ENCODE data around the gene LRP1B.
"Not testable (repeated sequence)": the region's sequence is repeated elsewhere in the genome, so short reads cannot be mapped to it uniquely, and the experiment has no call there.

LRP1B gene

GRCh38 chr2:141301551-141301950 lies 829.3 kb downstream of the LRP1B start:
- no peak for DNase-seq (ENCODE audit: low spot score)

GRCh38 chr2:141280037-141280436 lies 850.8 kb downstream of the LRP1B start:
- no peak for DNase-seq (ENCODE audit: low spot score)

GRCh38 chr2:141271346-141271745 lies 859.5 kb downstream of the LRP1B start:
- no peak for DNase-seq (ENCODE audit: low spot score)

- no peak for DNase-seq (ENCODE audit: low spot score)
Observed at GRCh38 chr2:141264848-141265247, 866.0 kb downstream of the LRP1B start.

GRCh38 chr2:141260911-141261310 lies 869.9 kb downstream of the LRP1B start:
- DNase-seq (ENCODE audit: low spot score), result no peak

GRCh38 chr2:141259683-141260082 lies 871.1 kb downstream of the LRP1B start:
- DNase-seq (ENCODE audit: low spot score), result no peak

GRCh38 chr2:141242008-141242407 lies 888.8 kb downstream of the LRP1B start:
- DNase-seq (ENCODE audit: low spot score), result no peak

- no peak for DNase-seq (ENCODE audit: low spot score)
Observed at GRCh38 chr2:141226560-141226959, 904.3 kb downstream of the LRP1B start.

- DNase-seq (ENCODE audit: low spot score), result no peak
Observed at GRCh38 chr2:141207036-141207385, 923.8 kb downstream of the LRP1B start.

GRCh38 chr2:141201016-141201565 lies 929.7 kb downstream of the LRP1B start:
- no peak for DNase-seq (ENCODE audit: low spot score)

GRCh38 chr2:141200191-141200590 lies 930.6 kb downstream of the LRP1B start:
- DNase-seq (ENCODE audit: low spot score), result no peak

- DNase-seq (ENCODE audit: low spot score), result no peak
Observed at GRCh38 chr2:141199711-141200110, 931.1 kb downstream of the LRP1B start.

- DNase-seq (ENCODE audit: low spot score), result no peak
Observed at GRCh38 chr2:141195087-141195486, 935.7 kb downstream of the LRP1B start.

GRCh38 chr2:141187075-141187439 lies 943.8 kb downstream of the LRP1B start:
- DNase-seq (ENCODE audit: low spot score), result no peak

- DNase-seq (ENCODE audit: low spot score), result no peak
Observed at GRCh38 chr2:141186413-141187074, 944.3 kb downstream of the LRP1B start.

GRCh38 chr2:141182246-141182645 lies 948.6 kb downstream of the LRP1B start:
- no peak for DNase-seq (ENCODE audit: low spot score)

GRCh38 chr2:141169117-141169516 lies 961.7 kb downstream of the LRP1B start:
- DNase-seq (ENCODE audit: low spot score), result not testable (repeated sequence)

- DNase-seq (ENCODE audit: low spot score), result no peak
Observed at GRCh38 chr2:141162314-141162713, 968.5 kb downstream of the LRP1B start.

- no peak for DNase-seq (ENCODE audit: low spot score)
Observed at GRCh38 chr2:141151611-141152286, 979.1 kb downstream of the LRP1B start.

- no peak for DNase-seq (ENCODE audit: low spot score)
Observed at GRCh38 chr2:141142025-141142424, 988.8 kb downstream of the LRP1B start.

- no peak for DNase-seq (ENCODE audit: low spot score)
Observed at GRCh38 chr2:141137122-141137693, 993.6 kb downstream of the LRP1B start.

GRCh38 chr2:141133883-141134282 lies 996.9 kb downstream of the LRP1B start:
- no peak for DNase-seq (ENCODE audit: low spot score)

GRCh38 chr2:141125432-141125831 lies 1005.4 kb downstream of the LRP1B start:
- DNase-seq (ENCODE audit: low spot score), result no peak
